Stimulated activated CD4-positive, alpha-beta T cell treated with anti-CD3 and anti-CD28 coated beads, Interleukin-2, amount 100 ng/mL, for 48 hours (primary cell): ENCODE data around the gene KNTC1.

Experiments used
- DNase-seq, 2 donors: peaks; one replicate each; pipeline ENCODE4 v3.0.0-alpha.2; 2020

Gene KNTC1

DNA sequence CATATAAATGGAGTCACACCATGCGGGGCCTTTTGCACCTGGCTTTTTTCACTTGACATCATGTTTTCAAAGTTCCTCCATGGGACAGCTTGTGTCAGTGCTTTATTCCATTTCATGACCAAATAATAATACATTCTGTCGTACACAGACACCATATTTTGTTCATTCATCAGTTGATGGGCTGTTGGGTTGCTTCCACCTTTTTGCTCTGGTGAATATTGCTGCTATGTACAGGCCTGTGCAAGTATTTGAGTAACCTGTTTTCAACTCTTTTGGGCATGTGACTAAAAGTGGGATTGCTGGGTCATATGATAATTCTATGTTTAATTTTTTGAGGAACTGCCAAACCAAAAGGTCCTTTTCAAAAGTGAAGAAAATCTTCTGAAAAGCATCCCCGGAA is 129.2 kb downstream of the KNTC1 start:
- DNase-seq, result no peak

DNA sequence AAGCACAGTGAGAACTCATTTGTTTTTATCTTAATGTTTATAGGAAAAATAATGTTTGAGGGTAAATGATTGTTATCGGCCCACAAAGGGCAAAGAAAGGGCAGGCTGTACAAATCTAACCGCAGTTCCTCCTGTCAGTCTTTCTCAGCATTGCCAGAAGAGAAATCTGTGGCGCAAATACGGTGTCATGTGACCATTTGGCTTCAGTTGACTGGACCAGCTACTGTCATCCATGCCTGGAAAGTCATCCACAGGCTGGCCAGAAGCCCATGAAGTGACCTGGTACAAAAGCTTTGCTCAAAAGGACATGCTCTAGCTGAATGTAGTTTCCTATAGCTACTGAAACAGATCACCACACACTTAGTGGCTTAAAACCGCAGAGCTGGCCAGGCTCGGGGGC is 132.5 kb downstream of the KNTC1 start:
- no peak for DNase-seq

DNA sequence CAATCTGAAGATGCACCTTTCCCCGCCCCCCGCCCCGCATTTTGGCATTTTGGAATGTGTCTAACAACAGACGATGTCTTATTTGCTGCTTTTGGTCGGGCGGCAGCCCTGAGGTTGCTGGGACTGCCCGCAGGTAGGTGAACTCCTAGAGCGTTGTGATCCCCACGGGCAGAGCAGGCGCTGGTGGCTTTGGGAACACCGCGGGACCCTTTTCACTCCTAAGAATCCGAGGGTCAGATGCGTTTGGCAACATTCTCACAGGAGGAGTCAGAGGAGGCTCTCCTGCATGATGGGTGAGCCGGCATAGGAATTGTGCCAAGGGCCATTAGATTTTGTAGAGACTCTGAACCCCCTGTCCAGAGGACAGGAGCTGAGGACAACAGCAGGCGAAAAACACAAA is 134.2 kb downstream of the KNTC1 start:
- no peak for DNase-seq

DNA sequence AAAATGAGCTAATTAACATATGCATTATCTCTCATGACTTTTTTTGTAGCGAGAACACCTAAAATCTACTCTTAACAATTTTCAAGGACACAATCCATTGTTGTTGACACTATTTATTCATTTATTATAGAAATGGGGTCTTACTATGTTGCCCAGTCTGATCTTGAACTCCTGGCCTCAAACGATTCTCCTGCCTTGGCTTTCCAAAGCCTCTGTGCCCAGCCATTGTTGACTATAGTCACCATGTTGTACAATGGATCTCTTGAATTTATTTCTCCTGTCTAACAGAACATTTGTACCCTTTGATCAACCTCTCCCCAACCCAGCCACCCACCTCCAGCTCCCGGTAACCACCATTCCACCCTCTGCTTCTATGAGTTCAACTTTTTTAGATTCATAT is 134.9 kb downstream of the KNTC1 start:
- DNase-seq, result no peak

DNA sequence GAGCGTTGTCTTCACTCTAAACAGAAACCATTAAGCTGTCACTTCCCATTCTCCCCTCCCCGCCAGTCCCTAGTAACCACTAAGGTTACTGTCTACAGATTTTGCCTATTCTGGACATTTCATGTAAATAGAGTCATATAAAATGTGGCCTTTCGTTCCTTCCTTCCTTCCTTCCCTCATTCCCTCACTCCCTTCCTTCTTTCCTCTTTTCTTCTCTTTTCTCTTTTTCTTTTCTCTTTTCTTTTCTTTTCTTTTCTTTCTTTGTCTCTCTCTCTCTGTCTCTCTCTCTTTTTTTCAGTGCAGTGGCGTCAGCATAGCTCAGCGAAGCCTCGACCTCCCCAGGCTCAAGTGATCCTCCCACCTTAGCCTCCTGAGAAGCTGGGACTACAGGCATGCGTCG is 138.3 kb downstream of the KNTC1 start:
- DNase-seq, result no peak

DNA sequence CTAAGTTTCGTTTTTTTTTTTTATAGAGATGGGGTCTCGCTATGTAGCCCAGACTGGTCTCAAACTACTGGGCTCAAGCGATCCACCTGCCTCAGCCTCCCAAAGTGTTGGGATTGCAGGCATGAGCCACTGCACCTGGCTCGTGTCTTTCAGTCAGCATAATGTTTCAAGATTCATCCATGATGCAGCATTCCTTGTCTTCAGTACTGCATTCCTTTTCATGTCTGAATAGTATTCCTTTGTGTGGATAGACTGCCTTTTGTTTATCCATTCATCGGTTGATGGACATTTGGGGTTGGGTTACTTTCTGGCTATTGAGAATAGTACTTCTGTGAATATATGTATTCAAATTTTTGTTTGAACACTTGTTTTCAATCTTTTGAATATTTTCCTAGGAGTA is 138.7 kb downstream of the KNTC1 start:
- no peak for DNase-seq

DNA sequence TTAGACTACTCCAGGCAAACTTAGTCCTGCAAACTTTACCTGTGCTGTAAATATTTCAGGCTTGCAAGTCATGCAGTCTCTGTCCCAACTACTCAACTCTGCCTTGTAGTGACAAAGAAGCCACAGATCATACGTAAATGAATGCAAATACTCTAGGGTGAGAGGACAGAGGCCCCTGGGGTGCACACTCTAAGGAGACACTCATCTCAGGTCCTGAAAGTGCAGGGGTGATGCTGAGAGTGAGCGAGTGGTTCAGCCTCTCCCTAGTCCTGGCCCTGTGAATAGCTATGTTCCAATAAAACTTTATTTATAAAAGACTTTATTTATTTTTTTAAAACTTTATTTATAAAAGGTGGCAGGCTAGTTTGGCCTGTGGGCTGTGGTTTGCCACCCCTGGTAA is 141.2 kb downstream of the KNTC1 start:
- no peak for DNase-seq

DNA sequence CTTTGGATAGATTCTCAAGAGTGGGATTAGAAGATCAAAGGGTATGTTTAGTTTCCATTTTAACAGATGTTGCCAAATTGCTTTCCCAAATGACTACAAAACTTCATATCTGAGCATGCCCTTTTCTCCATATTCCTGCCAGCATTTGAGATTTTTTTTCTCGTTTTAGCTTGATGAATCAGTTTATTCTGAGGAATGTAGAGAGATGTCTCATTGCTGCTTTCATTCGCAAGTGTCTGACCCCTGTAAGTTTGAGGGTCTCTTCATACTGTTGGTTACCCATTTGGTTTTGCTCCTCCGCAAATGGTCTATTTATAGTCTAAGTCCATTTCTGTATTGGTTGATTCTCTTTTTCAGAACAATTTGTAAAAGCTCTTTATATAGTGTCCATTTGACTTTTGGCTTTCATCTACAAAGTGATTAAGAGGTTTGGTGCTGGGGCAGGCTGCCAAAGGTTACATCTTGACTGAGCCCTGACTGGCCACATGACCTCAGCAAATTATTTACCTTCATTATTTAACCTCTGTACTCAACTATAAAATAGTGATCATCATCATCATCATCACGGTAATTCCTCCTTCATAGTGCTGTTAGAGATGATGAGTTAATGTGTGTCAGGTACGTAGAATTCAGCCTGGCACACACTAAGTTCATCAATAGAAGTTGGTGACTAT is 142.5 kb downstream of the KNTC1 start:
- DNase-seq, result no peak

DNA sequence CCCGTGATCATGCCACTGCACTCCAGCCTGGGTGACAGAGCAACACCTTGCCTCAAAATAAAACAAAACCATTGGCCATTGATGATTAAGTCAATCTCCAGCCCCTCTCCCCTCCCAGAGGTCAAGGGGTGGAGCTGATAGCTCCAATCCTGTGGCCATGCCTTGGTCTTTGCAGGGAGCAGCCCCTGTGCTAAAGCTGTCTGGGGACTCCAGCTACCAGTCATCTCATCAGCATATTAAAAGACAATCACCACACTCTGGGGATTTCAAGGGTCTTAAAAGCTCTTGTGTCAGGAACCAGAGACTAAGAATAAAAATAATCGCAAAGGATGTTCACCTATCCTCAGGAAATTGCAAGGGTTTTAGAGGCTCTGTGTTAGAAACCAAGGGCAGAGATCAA is 145.5 kb downstream of the KNTC1 start:
- no peak for DNase-seq
